D721Med (cell line): ENCODE measurements around the gene PLEKHA6.

Experiments used
- DNase-seq: peaks from one replicate; pipeline ENCODE4 v3.0.0; 2011; ENCODE audit warnings: low spot score; ENCODE audit not compliant: insufficient read length
- FAIRE-seq: peaks from 2 replicates; lab custom pipeline; 2011; peaks lifted over from hg19 to GRCh38; lab: Jason Lieb, UNC
- TF ChIP-seq, protein P1 (sequence below): IDR thresholded peaks from 2 replicates; pipeline ENCODE4 v1.5.1; 2012; ENCODE audit warnings: mild to moderate bottlenecking, control low read depth; ENCODE audit not compliant: insufficient read depth; ENCODE audit errors: missing control alignments

PLEKHA6 gene

GRCh38 chr1:204361781-204362180, 2.1 kb upstream of the PLEKHA6 start:
- DNase-seq: no peak
- TF ChIP-seq, protein P1, sequence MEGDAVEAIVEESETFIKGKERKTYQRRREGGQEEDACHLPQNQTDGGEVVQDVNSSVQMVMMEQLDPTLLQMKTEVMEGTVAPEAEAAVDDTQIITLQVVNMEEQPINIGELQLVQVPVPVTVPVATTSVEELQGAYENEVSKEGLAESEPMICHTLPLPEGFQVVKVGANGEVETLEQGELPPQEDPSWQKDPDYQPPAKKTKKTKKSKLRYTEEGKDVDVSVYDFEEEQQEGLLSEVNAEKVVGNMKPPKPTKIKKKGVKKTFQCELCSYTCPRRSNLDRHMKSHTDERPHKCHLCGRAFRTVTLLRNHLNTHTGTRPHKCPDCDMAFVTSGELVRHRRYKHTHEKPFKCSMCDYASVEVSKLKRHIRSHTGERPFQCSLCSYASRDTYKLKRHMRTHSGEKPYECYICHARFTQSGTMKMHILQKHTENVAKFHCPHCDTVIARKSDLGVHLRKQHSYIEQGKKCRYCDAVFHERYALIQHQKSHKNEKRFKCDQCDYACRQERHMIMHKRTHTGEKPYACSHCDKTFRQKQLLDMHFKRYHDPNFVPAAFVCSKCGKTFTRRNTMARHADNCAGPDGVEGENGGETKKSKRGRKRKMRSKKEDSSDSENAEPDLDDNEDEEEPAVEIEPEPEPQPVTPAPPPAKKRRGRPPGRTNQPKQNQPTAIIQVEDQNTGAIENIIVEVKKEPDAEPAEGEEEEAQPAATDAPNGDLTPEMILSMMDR: no peak
- FAIRE-seq: no peak

- TF ChIP-seq, protein P1: no peak
- no peak for FAIRE-seq
- no peak for DNase-seq
Measured at GRCh38 chr1:204361341-204361771, 1.6 kb upstream of the PLEKHA6 start.

GRCh38 chr1:204360314-204360713, 585 bp upstream of the PLEKHA6 start:
- TF ChIP-seq, protein P1: no peak
- DNase-seq (no peak), FAIRE-seq (no peak)

GRCh38 chr1:204359131-204359473, 627 bp downstream of the PLEKHA6 start:
- FAIRE-seq: no peak
- DNase-seq: no peak
- TF ChIP-seq, protein P1: no peak

DNA sequence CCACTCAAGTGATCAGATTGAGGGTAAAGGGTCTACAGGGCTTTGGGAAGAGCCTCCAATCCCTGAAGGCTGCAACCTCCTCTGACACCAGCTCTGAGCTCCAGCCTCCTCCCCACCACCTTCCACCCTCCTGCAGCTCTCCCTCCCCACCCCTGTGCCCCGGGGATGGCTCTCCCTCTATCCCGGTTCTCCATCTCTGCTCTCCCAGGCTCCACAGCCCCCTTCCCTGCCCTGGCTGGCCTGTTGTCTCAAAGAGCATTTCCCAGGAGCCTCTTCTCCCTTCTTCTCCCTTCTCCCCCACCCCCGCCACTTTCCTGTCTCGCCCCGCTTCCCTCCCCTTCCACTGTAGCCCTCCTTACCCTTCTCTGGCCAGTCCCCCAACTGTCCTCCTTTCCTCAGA, 1.1 kb downstream of the PLEKHA6 start:
- DNase-seq: no peak
- no peak for FAIRE-seq
- TF ChIP-seq, protein P1: no peak

- FAIRE-seq (peak; percentile 44), DNase-seq (no peak)
- TF ChIP-seq, protein P1: no peak
Measured at GRCh38 chr1:204357551-204358490, 1.9 kb downstream of the PLEKHA6 start.

DNA sequence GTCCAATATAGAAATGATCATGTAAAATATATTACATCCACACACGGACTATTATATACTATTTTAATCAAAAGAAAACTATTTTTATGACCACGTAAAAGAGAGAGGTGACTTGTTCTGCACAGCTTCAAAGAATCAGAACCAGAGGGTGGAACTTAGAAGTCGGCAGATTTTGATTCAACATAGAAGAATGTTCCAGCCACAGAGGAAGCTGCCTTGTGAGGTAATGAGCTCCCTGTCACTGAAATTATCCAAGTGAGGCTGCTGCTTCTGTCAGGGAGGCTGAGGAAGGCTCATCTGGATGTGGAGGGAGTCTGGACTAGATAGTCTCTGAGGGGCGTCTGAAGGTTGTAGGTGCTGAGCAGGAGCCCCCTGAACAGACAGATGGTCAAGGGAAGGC, 2.7 kb downstream of the PLEKHA6 start:
- TF ChIP-seq, protein P1: no peak
- FAIRE-seq (no peak), DNase-seq (no peak)
